Stimulated activated CD4-positive, alpha-beta T cell treated with anti-CD3 and anti-CD28 coated beads, Interleukin-12 subunit alpha, Interleukin-12 subunit beta, amount 100 ng/mL, for 48 hours (primary cell): ENCODE data around the gene RASA3.
A peak's percentile ranks its signal among the peaks of the same experiment; 100 is the strongest.

Source experiments
- DNase-seq, 3 donors: peaks; one replicate each; pipeline ENCODE4 v3.0.0-alpha.2; 2020; ENCODE audit warnings: low read depth in 2 of 3, low spot score in 1 of 3

The RASA3 gene

GRCh38 chr13:113962975-113963374 is 169.4 kb downstream of the RASA3 start:
- DNase-seq = no peak

DNA sequence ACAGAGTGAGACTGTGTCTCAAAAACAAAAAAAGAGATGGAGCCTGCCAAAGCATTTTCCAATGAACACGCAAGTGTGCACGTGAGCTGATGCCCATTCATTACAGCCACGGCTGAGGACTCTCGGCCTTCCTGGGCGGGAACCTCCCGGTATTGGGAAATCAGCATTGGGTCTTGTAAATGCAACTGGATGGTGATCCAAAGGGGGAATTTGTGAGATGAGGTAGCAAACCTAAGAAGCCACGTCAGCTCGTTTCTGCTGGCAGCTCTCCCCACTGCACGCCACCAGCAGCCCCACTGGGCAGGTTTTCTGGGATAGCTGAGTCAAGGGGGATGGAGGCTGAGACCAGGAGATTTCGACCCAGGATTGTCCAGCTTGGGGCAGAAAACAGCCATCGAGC is 170.0 kb downstream of the RASA3 start:
- DNase-seq = no peak

GRCh38 chr13:113960276-113960948 is 172.0 kb downstream of the RASA3 start:
- DNase-seq = no peak

DNA sequence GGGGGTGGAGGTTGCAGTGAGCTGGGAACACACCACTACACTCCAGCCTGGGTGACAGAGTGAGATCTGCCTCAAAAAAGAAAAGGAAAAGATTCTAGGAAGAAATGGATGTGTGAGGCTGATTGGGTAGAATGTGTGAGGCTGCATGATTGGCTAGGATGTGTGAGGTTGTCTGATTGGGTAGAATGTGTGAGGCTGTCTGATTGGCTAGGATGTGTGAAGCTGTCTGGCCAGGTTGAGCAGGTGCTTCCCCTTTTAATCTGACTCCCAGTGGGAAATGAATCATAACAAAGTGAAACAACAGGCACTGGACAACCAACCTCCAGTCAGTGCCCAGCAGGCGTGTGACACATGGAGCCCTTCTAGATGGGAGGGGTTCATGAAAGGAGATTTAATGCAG is 173.2 kb downstream of the RASA3 start:
- peak in 1 of 3 donors; percentile 5 for DNase-seq

DNA sequence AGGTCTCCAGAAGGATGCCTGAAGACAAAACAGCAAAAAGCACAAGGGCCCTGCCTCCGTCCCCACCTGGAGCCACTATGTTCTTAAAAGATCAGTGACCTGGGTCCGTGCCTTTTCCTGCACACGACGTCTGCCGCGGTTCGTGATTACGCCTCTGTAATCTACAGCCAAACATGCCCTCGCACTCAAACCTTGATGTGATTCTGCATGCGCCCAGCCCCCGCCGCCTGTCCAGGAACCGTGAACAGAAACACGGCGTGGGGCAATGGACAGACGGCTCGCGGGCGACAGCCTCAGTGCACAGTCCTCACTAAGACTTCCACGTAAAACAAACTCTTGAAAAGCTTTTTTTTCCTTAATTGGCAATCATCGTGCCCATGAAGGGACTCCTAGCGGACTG is 174.1 kb downstream of the RASA3 start:
- DNase-seq = no peak

DNA sequence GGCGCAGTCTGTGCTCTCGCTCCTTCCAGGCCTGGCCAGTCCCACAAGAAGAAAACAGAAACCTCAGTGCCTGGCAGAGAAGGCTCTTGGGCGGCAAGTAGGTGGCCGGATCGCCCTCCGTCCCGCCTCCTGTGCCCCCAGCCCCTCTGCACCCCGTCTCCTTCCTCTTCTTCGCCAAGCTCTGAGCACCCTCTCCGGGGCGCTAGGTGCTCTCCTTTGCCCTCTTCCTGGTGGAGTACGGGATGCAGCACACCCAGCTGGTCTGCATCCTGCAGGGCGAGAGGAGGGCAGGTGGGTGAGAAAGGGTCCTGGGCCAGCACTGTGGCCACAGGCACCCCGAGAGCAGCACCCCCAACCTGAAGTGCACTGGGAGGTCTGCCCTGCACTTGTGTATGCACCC is 175.9 kb downstream of the RASA3 start:
- DNase-seq = no peak

DNA sequence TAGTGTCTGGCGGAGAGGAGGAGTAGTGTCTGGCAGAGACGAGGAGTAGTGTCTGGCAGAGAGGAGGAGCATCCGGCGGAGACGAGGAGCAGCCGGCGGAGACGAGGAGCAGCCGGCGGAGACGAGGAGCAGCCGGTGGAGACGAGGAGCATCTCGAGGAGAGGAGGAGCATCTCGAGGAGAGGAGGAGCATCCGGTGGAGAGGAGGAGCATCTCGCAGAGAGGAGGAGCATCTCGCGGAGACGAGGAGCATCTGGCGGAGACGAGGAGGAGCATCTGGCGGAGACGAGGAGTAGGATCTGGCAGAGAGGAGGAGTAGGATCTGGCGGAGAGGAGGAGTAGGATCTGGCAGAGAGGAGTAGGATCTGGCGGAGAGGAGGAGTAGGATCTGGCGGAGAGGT is 176.7 kb downstream of the RASA3 start:
- no peak for DNase-seq

- DNase-seq = no peak
Observed at GRCh38 chr13:113955235-113955634, 177.2 kb downstream of the RASA3 start.

DNA sequence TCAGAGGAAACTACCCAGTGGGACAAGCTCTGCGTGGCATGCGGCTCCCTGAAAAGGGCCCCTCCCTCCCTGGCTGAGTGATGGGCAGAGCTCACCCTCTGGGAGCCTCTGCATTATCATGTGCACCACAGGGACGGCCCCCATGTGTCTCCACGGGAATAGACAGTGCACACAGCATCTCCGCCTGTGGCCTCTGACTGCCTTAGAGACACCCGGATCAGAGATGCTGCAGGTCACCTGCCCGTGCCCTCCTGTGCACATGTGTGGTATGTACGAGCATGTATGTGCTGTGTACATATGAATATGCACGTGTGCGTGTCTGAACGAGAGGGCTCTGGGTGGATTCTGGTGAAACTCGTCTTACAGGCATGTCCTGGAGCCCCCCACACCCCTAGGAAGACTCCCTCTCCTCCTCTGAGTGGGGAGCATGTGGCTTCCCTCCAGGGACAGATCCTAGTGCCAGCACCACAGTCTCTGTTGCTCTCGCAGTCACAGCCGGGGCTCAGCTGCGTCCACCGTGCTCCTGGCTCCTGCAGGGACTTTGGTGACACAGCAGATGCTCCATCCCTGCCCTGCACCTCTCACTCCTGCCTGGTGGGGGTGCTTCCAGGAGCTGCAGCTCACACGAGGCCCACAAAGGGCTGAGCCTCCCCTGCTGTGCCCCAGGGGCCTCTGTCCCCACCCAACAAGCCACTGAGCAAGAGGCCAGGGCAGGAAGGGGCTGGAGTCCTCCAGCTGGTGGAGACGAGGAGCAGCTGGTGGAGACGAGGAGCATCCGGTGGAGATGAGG is 178.2 kb downstream of the RASA3 start:
- no peak for DNase-seq

GRCh38 chr13:113953561-113953960 is 178.9 kb downstream of the RASA3 start:
- no peak for DNase-seq

DNA sequence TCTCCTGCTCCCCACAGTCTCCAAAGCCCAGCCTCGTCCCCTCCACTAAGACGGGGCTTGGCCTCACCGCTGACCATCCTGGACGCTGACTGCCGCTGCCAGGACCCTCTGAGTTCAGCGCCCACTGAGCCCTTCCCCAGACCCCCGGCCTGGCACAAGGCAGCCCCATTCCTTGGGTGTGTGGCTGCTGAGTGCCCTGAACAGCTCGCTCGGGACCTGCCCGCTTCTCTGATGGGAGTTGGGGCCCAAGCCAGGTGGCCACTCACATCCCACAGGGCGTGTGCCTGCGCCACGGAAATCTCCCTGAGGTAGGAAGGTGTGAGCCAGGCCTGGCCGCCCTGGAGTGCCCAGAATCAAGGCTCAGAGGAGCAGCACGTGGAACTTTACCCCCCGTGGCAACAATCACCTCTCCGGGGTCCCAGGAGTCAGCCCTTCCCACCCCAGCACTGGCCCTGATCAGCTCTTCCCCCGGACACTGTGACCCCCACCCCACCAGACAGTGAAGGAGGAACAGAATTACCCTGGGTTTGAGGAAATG is 179.4 kb downstream of the RASA3 start:
- DNase-seq = no peak

DNA sequence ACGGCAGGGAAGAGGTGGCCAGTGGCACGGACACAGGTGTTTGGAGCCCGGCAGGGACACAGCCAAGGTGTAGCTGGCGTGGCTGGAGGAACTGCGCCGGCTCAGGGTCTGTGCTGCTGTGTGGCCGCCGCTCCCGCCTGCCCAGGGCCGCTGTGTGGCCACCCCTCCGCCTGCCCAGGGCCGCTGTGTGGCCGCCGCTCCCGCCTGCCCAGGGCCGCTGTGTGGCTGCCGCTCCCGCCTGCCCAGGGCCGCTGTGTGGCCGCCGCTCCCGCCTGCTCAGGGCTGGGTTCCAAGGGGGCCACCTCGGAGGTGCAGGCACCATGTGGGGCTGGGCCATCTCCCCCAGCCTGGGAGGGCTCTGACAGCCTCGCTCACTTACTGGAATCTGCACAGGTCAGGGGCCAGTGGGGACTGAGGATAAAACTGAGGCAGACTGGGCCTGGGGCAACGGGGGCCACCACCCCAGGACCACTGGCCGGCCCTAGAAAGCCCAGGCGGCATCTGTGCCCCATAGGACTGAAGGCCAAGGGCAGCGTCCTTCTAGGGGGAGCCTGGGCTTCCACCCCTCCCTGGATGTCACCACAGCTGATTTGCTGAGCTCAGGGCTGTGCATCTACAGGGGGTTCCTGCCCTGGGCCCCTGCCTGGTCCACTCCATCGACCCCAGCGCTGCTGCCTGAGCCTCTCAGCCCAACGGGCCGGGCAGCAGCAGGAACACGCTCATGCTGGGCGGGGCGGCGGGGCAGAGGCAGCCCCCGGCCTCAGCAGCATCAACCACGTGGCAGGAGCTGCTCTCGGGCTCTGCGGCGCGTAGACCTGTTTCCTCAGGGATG is 180.1 kb downstream of the RASA3 start:
- DNase-seq = no peak

DNA sequence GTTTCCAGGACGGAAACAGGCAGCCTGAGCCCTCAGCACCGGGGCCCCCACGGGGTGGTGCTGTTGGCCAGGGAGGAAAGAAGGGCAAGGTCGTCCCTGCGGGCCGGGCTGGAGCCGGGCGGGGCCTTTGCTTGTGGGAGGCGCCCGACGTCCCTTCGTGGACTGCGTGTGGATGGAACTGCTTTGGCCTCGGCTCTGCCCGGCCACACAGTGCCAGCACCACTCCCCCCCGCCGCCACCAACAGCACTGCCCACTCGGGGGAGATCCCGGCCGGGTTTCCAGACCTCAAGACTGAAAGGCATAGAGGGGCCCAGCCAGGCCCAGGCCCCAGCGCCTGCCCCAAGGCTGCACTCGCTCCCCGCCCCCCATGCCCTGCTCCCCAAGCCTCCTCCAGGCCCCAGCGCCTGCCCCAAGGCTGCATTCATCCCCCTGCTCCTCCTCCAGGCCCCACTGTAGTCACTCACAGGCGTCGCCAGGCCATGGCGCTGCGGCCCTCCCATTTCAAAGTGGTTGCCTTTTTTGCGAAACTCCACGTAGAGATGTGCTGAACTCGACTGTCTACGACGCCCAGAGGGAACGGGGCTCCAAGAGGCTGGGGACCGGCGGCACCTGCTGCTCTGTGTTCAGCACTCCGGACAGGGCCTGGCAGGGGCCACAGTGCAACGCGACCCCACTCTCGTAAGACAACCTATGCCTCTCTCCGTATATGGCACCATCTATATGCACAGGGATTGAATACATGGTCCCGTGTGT is 181.0 kb downstream of the RASA3 start:
- peak; percentile 38 to 51 (median 50) for DNase-seq

- no peak for DNase-seq
Observed at GRCh38 chr13:113950451-113951245, 181.8 kb downstream of the RASA3 start.

DNA sequence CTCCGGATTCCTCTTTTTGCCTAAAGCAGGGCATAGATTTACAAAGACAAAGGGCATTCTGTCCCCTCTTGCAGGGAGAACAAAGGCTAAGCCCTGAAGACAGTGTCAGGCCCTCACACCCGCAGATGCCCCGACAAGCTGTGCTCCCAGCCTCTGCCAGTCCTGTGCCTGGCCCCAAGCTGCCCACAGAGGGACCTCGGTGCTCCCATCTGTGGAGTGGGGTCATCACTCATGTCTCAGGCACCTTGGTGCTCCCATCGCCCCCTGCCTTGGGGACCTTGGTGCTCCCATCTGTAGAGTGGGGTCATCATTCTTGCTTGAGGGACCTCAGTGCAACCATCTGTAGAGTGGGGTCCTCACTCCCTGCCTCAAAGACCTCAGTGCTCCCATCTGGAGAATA is 182.9 kb downstream of the RASA3 start:
- DNase-seq = no peak

DNA sequence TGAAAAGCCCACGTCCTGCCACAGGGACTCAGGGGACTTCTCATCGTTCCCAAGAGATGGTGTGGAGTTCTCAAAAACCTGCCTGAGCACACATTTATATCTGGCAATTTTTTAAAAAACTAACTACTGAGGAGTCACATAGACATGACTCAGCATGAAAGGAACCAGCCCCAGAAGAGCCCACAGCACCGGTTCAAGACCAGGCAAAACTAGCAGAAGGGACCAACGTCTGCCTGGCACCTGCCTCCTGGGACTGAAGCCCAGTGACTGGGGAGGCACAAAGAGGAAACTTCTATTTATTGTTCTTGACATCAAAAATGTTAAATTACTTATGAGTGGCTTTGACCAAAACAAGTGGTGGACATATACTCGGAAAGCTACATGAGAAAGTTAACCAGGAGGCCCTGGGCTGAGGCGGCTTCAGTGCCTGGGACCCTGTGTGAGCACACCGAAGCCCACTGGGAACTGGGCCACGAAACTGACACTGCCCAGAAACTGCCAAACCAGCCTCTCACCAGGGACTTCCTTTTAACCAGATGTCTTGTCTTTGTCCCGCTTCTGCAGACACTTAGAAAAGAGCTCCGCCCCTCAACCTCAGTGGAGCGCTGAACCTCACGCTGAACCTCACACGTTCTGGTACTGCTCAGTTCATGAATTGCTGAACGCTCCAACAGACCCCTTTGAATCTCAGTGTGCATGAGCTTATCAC is 184.2 kb downstream of the RASA3 start:
- no peak for DNase-seq

- DNase-seq = no peak
Observed at GRCh38 chr13:113947311-113948033, 185.0 kb downstream of the RASA3 start.

GRCh38 chr13:113946409-113947181 is 185.8 kb downstream of the RASA3 start:
- DNase-seq = no peak
